ENCODE measurements around the gene CRYGC.
"Not testable (repeated sequence)": the region's sequence is repeated elsewhere in the genome, so short reads cannot be mapped to it uniquely, and the experiment has no call there.

CRYGC gene

DNA sequence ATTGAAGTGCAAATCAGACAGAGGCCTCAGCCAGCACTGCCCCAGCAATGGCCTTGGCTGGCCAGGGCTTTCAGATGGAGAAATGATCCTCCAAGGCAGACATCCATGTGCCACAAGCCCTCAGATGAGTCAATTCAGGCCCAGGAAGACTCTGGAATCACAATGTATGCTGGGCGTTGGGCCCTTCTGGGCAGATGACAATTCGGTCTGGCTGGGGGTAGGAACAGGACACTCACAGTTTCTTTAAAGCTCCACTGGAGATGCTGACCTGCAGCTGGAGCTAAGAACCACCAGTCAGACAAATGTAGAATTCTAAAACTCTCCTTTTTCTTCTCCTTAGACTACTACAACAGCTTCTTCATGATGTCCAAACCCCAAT is 7.1 kb upstream of the CRYGC start:
- no peak for DNase-seq (ENCODE audit: low read depth in 2 of 2)

DNA sequence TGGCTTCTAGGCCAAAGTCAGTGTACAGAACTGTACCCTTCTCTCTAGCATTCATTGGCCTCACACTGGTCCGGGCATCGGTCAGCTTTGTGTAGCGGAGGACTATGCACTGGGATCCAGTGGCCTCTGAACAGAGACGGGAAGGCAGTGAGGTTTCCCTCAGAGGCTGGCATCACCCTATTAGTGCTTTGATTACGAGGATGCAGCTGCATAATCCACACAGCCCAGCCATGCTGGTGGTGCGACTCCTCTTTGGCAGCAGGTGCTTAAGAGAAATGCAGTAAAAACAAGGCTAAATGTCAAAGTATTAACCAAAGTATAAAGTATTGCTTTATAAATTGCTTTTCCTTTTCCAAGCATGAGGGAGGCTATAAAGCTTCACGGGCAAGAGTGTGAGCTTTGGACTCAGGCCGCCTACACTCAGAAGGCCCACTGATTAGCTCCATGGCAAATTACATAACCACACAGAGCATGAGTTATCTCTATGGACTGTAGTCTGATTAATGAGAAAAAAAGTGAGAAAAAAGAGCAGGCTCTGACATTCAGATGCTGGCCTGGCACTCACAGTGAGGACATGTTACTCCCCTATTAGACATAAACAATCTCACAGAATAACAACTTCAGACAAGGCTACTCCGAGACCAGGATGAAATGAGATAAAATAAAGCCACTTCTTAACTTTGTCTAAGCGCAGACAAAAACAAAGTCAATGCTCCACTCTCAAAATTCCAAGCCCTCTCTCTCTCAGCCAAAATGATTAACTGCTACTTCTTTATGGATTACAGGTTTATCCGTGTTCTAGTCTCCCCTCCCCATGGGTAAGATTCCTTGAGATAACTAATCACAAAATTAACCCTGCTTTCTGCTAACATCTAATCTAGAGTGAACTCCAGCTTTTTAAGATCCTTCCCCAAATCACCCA is 6.4 kb upstream of the CRYGC start:
- DNase-seq (ENCODE audit: low read depth in 2 of 2): no peak

DNA sequence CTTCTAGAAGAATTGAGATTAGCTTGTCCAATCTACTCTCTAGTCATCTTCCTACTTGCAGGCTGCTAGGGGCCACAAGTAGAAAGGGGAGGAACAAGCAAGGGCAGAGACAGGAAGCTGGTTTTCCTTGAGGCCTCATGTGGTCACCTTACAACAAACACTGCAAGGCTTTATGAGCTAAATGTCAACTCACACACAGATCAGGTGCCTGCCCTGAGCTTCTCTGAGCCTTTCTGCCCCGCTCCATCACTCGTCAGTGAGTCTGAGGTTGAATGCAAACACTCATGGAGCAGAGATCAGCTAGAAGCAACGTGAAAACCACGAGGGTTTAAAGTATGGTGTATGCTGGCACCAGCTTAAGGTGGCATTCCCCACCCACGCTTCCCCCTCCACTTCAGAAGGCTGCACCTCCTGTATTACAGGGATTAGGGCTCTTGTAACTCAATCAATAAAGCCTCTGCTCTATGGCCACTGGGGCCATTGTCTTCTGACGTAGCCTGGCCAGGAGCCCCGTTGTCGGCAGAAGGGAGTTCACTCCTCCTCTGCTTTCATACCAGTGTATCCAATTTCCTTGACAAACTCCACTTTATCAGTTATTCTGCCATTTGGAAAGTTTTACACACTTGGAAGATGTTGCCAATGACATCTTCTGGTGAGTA is 5.4 kb upstream of the CRYGC start:
- no peak for DNase-seq (ENCODE audit: low read depth in 2 of 2)

DNA sequence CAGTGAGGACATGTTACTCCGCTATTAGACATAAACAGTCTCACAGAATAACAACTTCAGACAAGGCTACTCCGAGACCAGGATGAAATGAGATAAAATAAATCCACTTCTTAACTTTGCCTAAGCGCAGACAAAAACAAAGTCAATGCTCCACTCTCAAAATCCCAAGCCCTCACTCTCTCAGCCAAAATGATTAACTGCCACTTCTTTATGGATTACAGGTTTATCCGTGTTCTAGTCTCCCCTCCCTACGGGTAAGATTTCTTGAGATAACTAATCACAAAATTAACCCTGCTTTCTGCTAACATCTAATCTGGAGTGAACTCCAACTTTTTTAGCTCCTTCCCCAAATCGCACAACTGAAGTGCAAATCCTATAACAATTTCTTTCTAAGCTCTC is 1.1 kb upstream of the CRYGC start:
- DNase-seq (ENCODE audit: low read depth in 2 of 2): no peak

DNA sequence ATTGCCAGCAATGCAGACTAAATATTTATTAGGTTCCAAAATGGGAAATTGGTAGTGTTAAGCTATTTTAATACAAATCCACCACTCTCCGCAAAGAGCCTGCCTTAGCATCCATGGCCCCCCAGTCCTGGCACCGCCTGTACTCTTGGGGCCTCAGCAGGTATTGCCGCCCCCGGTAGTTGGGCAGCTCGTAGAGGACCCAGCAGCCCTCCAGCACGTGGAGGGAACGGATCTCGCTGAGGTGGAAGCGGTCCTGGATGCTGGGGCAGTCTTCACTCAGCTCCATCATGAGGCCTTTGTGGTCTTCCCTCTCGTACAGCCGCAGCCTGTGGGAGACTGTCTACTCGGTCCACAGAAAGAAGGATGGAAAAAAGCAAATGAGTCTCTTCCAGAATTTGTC is 1.5 kb downstream of the CRYGC start:
- DNase-seq (ENCODE audit: low read depth in 2 of 2): no peak

DNA sequence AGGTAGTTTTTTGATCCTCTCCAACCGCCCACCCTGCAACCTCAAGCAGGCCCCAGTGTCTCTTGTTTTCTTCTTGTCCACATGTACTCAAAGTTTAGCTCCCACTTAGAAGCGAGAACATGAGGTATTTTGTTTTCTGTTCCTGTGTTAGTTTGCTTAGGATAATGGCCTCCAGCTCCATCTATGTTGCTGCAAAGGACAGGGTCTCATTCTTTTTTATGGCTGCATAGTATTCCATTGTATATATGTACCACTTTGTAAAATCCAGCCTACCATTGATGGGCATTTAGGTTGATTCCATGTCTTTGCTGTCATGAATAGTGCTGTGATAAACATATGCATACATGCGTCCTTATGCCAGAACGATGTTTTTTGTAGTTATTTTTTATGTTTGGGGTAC is 2.5 kb downstream of the CRYGC start:
- DNase-seq (ENCODE audit: low read depth in 2 of 2): no peak

DNA sequence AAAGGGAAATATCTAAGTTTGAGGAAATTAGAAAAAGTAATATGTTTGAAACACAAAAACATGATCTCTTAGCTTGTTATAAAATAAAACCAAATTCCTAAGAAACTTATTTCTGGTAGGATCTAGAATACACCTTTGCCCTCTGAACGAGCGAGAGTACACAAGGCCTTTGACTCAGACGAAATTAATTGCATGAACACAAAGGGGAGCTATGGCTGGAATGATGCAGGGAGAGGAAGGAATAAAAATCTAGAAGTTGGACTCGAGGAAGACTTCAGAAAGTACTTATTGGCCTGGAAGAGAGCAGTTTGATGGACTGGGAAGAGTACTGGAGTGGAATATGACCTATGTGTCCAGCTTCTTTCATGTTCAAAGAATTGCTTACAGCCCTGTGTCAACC is 4.4 kb downstream of the CRYGC start:
- no peak for DNase-seq (ENCODE audit: low read depth in 2 of 2)

DNA sequence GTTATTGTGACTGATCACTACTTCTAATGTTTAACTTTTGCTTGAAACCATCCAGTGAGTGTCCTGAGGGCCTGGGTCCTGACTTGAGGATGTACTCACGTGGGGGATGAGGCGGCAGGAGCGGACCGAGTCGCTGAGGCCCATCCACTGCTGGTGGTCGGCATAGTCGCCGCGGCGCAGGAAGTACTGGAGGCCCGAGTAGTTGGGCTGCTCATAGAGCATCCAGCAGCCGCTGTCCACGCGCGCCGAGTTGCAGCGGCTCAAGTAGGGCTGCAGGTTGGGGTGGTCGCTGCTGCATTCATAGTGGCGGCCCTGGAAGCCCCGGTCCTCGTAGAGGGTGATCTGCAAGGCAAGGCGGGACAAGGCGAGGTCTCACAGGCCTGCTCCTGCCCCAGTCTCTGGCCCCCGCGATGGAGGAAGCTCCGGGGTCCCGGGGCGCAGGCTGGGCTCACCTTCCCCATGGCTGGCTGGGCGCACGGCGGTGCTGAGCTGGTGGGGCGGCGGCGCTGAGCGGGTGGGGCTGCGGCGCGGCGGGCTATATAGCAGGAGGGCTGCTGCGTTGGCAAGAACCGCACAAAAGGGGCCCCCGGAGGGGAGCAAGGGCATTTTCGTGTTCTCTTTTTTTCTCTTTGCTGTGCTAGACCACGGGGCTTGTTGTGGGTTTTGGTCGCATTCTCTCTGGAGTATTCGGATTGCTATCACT is 5.5 kb downstream of the CRYGC start, which contains the start of gene CRYGD:
TSS of gene CRYGD (minus strand) at position 512 of the 703 bp plus-strand sequence. CDS start at position 461, 51 bp downstream.
- DNase-seq (ENCODE audit: low read depth in 2 of 2): not testable (repeated sequence)

DNA sequence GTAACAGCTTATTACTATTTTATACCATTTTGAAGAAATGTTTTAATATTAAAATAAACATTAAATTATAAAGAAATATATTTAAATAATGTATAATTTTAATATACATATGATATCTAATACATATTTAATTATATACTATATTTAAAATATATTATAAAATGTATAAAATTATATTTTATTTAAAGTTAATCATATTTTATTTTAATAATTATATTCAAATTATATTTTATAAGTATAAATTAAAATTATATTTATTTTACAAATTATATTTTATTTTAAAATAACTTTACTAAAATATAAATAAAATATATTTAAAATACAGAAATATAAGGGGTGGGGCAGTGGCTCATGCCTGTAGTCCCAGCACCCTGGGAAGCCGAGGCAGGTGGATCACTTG is 7.4 kb downstream of the CRYGC start:
- DNase-seq (ENCODE audit: low read depth in 2 of 2): no peak

DNA sequence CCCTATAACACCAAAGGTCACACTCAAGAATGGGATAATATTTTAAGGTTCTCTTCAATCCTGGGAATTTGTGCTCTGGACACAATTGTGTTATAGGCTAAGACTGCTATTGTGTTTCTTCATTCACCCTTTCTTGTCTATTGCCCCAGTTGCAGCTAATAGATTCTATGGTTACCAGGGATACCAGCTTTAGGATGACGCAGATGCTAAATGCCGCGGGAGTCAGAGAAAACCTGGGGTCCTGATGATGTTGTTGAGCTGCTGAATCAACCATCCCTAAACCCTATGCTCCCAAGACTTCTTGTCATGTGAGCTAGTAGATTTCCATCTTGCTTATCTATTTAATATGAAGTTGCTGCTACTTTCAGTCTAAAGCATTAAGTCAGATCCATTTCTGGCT is 10.7 kb downstream of the CRYGC start:
- DNase-seq (ENCODE audit: low read depth in 2 of 2): no peak

DNA sequence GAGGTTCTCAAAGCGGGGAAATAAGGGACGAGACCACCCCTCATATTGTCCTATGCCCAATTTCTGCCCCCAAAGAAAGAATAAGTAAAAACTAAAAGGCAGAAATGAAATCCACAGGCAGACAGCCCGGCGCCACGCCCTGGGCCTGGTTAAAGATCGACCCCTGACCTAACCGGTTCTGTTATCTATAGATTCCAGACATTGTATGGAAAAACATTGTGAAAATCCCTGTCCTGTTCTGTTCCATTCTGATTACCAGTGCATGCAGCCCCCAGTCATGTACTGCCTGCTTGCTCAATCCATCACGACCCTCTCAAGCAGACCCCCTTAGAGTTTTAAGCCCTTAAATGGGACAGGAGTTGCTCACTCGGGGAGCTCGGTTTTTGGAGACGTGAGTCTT is 12.2 kb downstream of the CRYGC start:
- not testable (repeated sequence) for DNase-seq (ENCODE audit: low read depth in 2 of 2)

DNA sequence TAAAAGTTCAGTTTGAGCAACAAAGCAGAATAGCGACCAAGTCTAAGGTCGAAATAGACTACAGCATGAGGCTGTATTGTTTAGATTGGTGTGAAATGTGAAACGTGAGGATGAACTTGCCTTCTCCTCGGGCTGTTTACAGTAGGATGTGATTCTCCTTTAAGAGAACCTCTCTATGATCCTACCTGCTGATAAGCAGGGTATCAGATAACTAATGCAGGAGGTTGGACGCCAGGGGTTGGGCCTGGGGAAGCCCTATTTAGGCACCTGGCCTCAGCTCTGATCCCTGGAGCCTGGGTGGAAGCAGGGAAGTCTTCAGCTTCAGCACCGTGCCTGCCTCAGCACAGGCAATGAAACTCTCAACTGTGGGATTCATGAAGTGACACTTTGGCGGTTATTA is 16.7 kb downstream of the CRYGC start:
- no peak for DNase-seq (ENCODE audit: low read depth in 2 of 2)

DNA sequence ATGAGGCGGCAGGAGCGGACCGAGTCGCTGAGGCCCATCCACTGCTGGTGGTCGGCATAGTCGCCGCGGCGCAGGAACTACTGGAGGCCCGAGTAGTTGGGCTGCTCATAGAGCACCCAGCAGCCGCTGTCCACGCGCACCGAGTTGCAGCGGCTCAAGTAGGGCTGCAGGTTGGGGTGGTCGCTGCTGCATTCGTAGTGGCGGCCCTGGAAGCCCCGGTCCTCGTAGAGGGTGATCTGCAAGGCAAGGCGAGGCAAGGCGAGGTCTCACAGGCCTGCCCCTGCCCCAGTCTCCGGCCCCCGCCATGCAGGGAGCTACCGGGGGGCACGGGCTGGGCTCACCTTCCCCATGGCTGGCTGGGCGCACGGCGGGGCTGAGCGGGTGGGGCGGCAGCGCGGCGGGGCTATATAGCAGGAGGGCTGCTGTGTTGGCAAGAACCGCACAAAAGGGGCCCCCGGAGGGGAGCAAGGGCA is 17.3 kb downstream of the CRYGC start:
- not testable (repeated sequence) for DNase-seq (ENCODE audit: low read depth in 2 of 2)

DNA sequence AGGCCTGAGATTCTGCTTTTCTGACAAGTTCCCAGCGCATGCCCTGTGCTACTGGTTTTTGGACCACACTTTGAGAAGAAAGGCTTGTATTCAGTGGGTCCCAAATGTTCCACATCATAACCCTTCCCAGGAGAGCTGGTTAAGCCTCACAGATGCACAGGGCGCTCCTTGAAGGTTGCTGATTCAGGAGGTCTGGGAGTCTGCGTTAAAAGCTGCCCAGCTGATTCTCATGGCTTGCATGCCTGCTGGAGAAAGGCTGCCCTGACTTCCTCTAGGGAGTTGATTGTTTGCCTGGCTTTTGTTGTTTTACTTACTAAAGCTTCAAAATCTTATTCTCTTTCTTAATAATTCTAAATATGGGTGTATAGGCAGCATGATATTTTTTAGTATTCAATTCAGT is 26.0 kb downstream of the CRYGC start:
- no peak for DNase-seq (ENCODE audit: low read depth in 2 of 2)

DNA sequence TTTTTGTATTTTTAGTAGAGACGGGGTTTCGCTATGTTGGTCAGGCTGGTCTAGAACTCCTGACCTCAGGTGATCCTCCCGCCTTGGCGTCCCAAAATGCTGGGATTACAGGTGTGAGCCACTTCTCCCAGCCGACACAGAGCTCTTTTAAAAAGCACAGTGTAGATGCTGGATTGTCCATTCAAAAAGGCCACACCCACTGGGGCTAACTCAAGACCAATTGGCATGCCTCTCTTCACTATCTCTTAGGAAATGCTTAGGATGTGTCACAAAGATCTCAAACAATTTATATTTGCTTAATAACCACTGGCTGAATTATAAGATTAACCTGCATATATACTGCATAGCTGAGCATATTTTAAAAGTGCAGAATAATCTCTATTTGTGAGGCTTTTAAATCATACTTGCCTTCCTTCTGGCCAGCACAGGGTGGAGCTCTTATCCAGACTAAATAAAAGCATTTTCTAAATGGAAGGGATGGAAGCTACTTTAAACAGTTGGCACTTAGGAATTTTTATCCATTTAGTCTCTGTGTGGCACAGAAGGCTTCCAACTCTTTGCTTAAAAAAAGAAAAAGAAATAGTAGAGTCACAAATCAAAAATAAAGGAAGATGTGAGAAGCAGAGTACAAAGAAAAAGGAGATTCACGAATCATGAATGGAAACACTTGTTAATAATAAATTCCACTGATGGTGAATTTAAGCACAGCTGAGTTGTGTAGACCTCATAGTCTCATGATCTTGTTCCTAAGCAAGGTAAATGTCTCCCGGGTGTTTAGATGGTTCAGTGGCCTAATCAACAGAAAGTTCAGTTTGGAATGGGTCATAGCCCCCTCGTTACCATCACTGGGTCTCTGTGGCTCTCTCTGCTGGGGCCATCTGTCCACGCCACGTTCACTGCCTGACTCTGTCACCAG is 27.7 kb downstream of the CRYGC start:
- DNase-seq (ENCODE audit: low read depth in 2 of 2): no peak

DNA sequence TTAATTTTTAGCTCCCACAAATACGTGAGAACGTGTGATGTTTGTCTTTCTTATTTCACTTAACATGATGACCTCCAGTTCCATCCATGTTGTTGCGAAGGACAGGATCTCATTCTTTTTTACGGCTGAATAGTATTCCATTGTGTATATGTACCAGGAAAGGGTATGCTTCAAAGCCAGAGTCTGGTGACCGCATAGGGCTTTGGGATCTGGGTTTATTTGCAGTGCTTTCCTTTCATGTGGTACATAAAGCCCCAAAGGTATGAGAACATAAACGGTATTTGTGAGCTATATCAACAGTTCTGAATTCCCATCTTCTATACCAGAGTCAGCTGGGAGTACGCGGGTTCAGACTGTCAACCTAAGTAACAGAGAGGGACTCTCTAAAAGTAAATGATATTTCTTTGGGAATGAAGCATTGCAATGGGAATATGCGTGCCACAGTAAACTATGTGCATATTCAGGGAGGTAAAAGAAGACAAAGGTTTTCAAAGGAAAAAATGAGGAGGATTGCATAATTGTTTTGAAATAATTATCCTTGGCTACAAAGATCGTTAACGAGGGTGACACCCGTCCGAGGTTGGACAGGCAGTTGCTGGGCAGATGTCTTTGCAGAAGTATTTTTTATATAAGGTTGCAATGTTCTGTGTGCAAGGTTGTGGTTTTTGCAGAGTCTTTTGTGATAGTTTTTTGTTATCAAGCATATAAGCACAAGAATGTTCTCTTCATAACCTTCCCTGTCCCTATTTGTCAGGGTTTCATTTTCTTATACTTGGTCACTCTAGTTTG is 29.8 kb downstream of the CRYGC start:
- no peak for DNase-seq (ENCODE audit: low read depth in 2 of 2)

DNA sequence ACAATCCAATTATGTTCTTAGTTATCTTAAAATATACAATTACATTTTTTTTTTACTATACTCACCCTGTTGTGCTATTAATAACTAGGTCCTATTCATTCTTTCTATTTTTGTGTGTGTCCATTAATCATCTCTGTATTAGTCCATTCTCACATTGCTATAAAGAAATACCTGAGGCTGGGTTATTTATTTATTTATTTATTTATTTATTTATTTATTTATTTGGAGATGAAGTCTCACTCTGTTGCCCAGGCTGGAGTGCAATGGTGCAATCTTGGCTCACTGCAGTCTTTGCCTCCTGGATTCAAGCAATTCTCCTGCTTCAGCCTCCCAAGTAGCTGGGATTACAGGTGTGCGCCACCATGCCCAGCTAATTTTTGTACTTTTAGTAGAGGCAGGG is 30.9 kb downstream of the CRYGC start:
- DNase-seq (ENCODE audit: low read depth in 2 of 2): not testable (repeated sequence)

DNA sequence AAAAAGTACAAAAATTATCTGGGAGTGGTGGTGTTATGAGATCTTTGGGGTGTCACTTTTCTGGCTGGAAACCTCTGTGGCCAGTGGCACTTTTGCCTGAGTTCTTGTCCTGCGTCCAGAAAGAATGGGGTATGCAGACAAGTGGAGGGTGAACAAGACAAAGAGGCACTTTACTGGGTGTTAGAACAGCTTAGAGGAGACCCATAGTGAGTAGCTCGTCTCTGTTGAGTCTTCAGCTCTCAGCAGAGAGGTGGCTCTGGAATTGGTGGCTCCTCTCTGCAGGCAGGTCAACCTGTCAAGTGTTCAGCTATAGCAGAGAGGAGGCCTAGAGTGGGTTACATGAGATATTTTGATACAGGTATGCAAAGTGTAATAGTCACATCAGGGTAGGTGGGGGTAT is 31.4 kb downstream of the CRYGC start:
- no peak for DNase-seq (ENCODE audit: low read depth in 2 of 2)

DNA sequence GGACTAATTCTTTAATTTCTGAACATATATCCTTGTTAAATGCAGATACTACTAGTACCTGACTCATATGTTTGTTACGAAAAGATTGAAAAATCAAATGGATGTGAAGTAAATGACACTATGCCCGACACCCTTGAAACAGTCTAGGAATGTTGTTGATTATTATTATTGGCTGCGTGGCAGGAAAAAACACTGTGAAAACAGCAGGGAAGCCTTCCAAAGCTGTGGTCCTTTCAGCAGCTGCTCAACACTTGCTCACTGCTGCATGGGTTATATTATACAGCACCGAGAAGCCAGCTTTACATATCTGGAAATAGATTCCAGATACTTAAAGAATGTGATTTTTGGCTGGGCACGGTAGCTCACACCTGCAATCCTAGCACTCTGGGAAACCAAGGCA is 31.8 kb downstream of the CRYGC start:
- DNase-seq (ENCODE audit: low read depth in 2 of 2): no peak

DNA sequence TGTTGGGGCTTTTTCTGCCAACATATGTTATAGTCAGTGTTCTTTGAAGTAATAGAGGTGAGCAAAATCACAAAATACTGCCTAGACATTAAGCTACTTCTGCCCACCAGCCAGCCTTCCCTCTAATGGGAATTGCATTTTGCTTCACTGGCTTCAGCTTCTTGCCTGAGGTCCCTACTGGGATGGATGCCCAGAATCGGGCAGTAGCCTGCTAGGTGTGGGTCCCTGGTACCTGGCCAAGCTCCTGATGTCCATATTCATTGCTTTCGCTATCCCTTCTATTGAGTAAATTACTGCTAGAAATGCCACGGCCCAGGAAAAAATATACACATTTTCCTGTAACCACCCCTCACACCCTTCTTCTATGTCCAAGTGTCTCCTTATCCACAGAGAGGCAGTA is 32.3 kb downstream of the CRYGC start:
- DNase-seq (ENCODE audit: low read depth in 2 of 2): no peak

DNA sequence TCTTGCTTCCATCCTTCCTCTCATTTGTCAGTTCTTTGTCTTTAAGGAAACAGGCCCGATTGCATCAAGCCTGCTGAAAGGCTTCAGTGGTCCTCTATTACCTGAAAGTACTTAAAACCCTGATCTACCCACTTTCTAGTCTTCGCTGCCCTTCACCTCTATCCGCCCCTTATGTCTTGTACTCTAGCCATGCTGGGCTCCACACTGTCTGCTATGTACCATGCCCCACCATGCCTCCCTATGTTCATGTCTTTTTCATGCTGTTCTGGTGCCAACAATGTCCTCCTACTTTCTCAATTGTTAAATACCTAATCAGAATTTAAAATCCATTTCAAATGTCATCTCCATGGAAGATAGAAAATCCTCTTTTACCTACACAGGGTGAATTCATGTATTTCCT is 33.5 kb downstream of the CRYGC start:
- DNase-seq (ENCODE audit: low read depth in 2 of 2): no peak
